Activated T-cell treated with anti-CD3 and anti-CD28 coated beads, Interleukin-2, amount 50 U/mL, for 72 hours (primary cell): ENCODE results near the gene SEC14L2. TPM values are rescaled to one million over a fixed set of nuclear protein-coding genes. Genes with fewer than 3 reads are reported as not detected.

Source experiments
- ATAC-seq, 2 donors: fragments of 150-1000 bp; cut with Tn5 transposase; replicated peaks in 1 of 2; 2 replicates each; pipeline ENCODE4 v1.10.0; 2021; ENCODE audit warnings: moderate library complexity in 2 of 2, mild to moderate bottlenecking in 1 of 2
- DNase-seq, 2 donors: peaks; one replicate each; pipeline ENCODE4 v3.0.0; 2021 to 2022; ENCODE audit warnings: mixed read lengths in 1 of 2
- H3K27ac Mint-ChIP-seq: one replicate; pipeline ENCODE4 v1.8.0; 2022; ENCODE audit warnings: mild to moderate bottlenecking, moderate library complexity, mixed read lengths
- H3K27me3 Mint-ChIP-seq: one replicate; pipeline ENCODE4 v1.8.0; 2022; ENCODE audit warnings: low read depth, mixed read lengths
- H3K36me3 Mint-ChIP-seq, 2 donors: one replicate each; pipeline ENCODE4 v1.8.0; 2022; ENCODE audit warnings: mixed read lengths in 2 of 2, mild to moderate bottlenecking in 1 of 2; ENCODE audit not compliant: insufficient read depth in 2 of 2
- H3K4me1 Mint-ChIP-seq: one replicate; pipeline ENCODE4 v1.8.0; 2022; ENCODE audit warnings: low read depth, mixed read lengths
- H3K4me3 Mint-ChIP-seq, 2 donors: one replicate each; pipeline ENCODE4 v1.8.0; 2022; ENCODE audit warnings: mild to moderate bottlenecking in 2 of 2, mixed read lengths in 2 of 2, moderate library complexity in 2 of 2
- H3K9me3 Mint-ChIP-seq, 2 donors: one replicate each; pipeline ENCODE4 v1.8.0; 2022; ENCODE audit warnings: mixed read lengths in 2 of 2
- total RNA-seq, 2 donors: library from RNA; stranded (reverse); gene quantifications; one replicate each; pipeline ENCODE4 v1.2.3, GENCODE V29; 2022

The SEC14L2 gene
- total RNA-seq, 2 donors from 2014 or later = 15.3 to 19.0 TPM

DNA sequence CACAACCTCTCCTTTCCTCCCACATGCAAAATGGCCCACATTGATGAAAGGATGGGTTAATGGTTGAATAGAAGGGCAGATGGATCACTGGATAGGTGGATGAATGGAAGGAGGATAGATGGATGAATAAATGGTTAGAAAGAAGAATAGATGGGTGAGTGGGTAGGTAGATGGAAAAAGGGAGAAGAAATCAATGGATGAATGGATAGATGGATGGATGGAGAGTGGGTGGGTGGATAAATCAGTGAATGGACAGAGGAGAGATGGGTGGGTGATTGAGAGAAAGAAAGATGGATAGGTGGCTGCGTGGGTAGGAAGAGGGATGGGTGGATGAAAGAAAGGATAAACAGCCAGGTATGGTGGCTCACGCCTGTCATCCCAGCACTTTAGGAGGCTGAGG, 73.8 kb downstream of the SEC14L2 start:
- no peak for ATAC-seq
- no peak overlapping the region for H3K4me3 Mint-ChIP-seq
- no peak for DNase-seq
- no peaks in the 10 kb centered on the region for H3K9me3 Mint-ChIP-seq
- no peaks in the 10 kb centered on the region for H3K36me3 Mint-ChIP-seq
- H3K27ac Mint-ChIP-seq = no peak overlapping the region
- peaks cover 22% of the 10 kb centered on the region for H3K27me3 Mint-ChIP-seq
- H3K4me1 Mint-ChIP-seq = peaks cover 8% of the 10 kb centered on the region

DNA sequence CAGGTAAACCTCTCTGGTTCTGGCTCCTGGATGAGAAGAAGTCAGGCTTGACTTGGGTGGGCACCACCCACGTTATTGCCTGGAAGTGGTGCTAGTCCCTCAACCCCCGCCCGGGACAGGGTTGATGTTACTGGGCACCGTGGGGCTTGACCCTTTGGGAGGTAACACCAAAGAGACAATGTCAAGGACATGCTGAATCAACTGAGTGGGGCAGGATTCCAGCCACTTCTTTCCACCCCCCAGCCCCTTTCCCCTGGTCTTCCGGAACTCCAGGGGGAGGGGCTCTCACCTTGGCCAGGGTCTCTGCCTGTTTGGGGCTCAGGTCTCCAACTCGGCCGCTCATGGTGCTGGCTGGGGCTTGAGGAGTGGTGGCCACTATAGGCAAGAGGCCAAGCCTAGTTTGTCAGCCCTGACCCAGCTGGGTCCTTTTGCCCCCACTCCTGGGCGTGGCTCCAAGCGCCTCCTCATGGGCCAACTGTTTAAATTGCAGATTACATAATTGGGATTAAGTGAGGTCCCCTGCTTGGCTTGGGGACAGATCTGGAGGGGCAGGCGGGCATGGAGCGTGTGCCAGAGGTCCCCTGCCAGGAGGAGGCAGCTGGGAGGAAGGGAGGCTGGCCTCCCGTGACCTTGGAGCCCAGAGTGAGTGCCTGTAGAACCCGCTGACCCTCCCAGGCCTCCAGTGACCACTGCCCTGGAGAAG, 74.9 kb downstream of the SEC14L2 start, which contains the start of gene SEC14L3:
Gene SEC14L3 (minus strand): TSS at position 402 of the 703 bp plus-strand sequence. CDS start 59 bp downstream, at position 343.
- ATAC-seq = no peak
- DNase-seq = no peak
- Mint-ChIP-seq H3K36me3 (no peaks in the 10 kb centered on the region), H3K4me1 (peaks cover 8% of the 10 kb centered on the region), H3K4me3 (no peak within 1 kb of the TSS), H3K9me3 (no peaks in the 10 kb centered on the region), H3K27ac (no peak within 1 kb of the TSS), H3K27me3 (peaks cover 18% of the 10 kb centered on the region)

DNA sequence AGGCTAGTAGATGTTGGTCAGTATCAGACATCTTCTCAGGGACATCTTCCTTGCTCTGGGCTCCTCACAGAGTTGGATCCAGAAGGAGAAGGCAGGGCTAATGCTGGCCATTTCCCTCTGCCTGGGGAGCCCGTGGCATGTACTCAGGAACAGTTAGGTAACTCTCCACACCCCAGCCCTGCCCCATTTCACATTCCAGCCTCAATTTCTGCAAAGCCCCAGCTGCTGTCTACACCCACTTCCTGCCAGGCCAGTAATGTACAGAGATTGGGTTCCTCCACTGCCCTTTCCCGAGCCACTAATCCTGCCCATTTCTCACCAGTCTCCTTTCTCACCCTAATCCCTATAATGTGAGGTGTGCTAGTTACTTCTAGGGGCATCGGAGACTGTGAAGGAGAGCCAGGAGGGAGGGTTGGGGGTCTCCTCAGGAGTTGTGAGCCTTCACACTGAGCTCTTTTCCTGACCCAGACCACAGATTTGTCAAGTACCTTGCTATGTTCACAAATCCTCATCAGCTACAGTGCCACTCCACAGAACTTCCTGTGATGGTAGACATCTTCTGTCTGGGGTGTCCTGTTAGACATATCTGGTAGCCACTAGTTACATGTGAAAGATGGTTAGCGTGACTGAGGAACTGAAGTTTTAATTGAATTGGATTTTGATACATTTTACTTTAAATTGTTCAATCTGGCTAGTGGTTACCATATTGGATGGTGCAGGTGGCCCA, 76.3 kb downstream of the SEC14L2 start:
- no peaks in the 10 kb centered on the region for H3K36me3 Mint-ChIP-seq
- ATAC-seq (no peak), DNase-seq (no peak)
- H3K27me3 Mint-ChIP-seq = peaks cover 18% of the 10 kb centered on the region
- peaks cover 8% of the 10 kb centered on the region for H3K4me1 Mint-ChIP-seq
- H3K9me3 Mint-ChIP-seq = no peaks in the 10 kb centered on the region
- no peak overlapping the region for H3K4me3 Mint-ChIP-seq
- no peak overlapping the region for H3K27ac Mint-ChIP-seq

DNA sequence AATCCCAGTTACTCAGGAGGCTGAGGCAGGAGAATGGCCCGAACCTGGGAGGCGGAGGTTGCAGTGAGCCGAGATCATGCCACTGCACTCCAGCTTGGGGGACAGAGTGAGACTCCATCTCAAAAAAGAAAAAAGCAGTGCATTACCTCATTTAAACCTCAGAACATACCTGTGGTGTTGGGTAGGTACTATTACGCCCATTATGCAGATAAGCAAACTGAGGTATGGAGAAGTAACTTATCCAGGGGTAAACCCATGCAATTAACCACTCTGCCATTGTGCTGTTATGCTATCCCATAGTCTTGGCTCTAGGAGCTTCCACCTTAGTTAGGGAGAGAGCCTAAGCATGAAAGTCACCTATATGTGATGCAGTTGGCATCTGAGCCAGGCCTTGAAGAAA, 77.3 kb downstream of the SEC14L2 start:
- Mint-ChIP-seq H3K9me3 (no peaks in the 10 kb centered on the region), H3K27ac (no peak overlapping the region), H3K4me3 (no peak overlapping the region), H3K36me3 (no peaks in the 10 kb centered on the region), H3K4me1 (peaks cover 8% of the 10 kb centered on the region), H3K27me3 (peaks cover 18% of the 10 kb centered on the region)
- DNase-seq = no peak
- ATAC-seq = no peak

Other genes with a start within 250 kb of the SEC14L2 start
- 10 to 100 TPM; 67.9 to 71.3 TPM for gene LIF, start 150.3 kb upstream of the SEC14L2 start, total RNA-seq
- 10 to 100 TPM; 20.9 to 21.9 TPM for gene OSM, start 130.2 kb upstream of the SEC14L2 start, total RNA-seq
- gene CASTOR1, start 107.5 kb upstream of the SEC14L2 start, total RNA-seq = 1 to 10 TPM; 6.2 to 7.4 TPM
- 10 to 100 TPM; 25.6 to 30.0 TPM for gene TBC1D10A, start 70.1 kb upstream of the SEC14L2 start, total RNA-seq
- 100 to 1,000 TPM; 298 to 325 TPM for gene SF3A1, start 40.1 kb upstream of the SEC14L2 start, total RNA-seq
- 1 to 10 TPM; 3.2 to 3.7 TPM for gene CCDC157, start 40.0 kb upstream of the SEC14L2 start, total RNA-seq
- gene RNF215, start 9.6 kb upstream of the SEC14L2 start, total RNA-seq = 10 to 100 TPM in 1 of 2 donors, 1 to 10 TPM in 1; 8.4 to 12.4 TPM
- 10 to 100 TPM; 50.6 to 61.1 TPM for gene MTFP1, start 28.8 kb downstream of the SEC14L2 start, total RNA-seq
- gene SEC14L3, start 75.0 kb downstream of the SEC14L2 start, total RNA-seq = not detected
- gene SEC14L4, start 108.7 kb downstream of the SEC14L2 start, total RNA-seq = not detected
- gene SEC14L6, start 149.7 kb downstream of the SEC14L2 start, total RNA-seq = not detected
- 1 to 10 TPM; 1.1 to 1.7 TPM for gene GAL3ST1, start 177.6 kb downstream of the SEC14L2 start, total RNA-seq
- 10 to 100 TPM; 75.7 to 90.4 TPM for gene PES1, start 194.9 kb downstream of the SEC14L2 start, total RNA-seq
- gene TCN2, start 210.2 kb downstream of the SEC14L2 start, total RNA-seq = 1 to 10 TPM in 1 of 2 donors, under 1 TPM in 1; 0.44 to 1.3 TPM
- 1 to 10 TPM; 6.6 to 8.8 TPM for gene SLC35E4, start 238.8 kb downstream of the SEC14L2 start, total RNA-seq